ENCODE data around the gene GNG10. TPM values are rescaled to one million over a fixed set of nuclear protein-coding genes. Genes with fewer than 3 reads are reported as not detected.

The GNG10 gene
- total RNA-seq, 2 experiments from 2014 or later, result 8.3 to 10.4 TPM

DNA sequence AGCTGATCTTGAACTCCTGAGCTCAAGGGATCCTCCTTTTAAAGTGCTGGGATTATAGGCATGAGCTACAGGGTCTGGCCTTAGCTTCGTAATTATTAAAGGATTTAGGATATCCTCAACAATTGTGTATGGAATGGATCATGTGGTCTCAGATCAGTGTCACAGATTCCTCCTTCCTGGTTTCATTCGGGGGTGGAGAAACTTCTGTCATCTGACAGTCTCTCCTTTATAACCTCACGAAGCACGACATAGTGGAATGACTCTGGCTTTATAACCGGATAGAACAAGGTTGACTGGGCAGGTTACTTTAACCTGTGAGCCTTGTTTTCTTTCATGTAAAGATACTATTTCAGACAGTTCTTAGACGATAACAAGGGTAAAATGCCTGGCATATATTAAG is 4.4 kb upstream of the GNG10 start:
- Histone ChIP-seq H3K9me2 (ENCODE audit: insufficient read depth, low read length) (no peaks in the 10 kb centered on the region), H3K27ac (ENCODE audit: low read depth, low read length, poor library complexity, severe bottlenecking) (no peak overlapping the region), H3K4me3 (ENCODE audit: low read depth, low read length, poor library complexity, severe bottlenecking) (no peak overlapping the region), H3K9me3 (ENCODE audit: low read length) (no peaks in the 10 kb centered on the region), H3K79me2 (ENCODE audit: insufficient read depth, low read depth, low read length) (no peaks in the 10 kb centered on the region), H3K36me3 (ENCODE audit: insufficient read depth, low read length) (peaks cover 24% of the 10 kb centered on the region), H4K20me1 (ENCODE audit: insufficient read depth, low read length) (no peaks in the 10 kb centered on the region), H3K4me1 (ENCODE audit: insufficient read depth, low read length, poor library complexity, severe bottlenecking) (peaks cover 6% of the 10 kb centered on the region), H2AFZ (ENCODE audit: low read length) (no peak overlapping the region), H3K4me2 (ENCODE audit: low read length) (no peak overlapping the region)
- TF ChIP-seq EZH2phosphoT487 (IDR thresholded peaks at IDR 0.05; ENCODE audit: borderline replicate concordance, low read depth, low read length), result no peak
- CTCF ChIA-PET (ENCODE audit: unreplicated experiment), result no interaction called here
- no peak for DNase-seq (ENCODE audit: low spot score)
- POLR2A ChIA-PET, result interaction anchor here (0.9 kb wide), 1 partner anchor 36 kb away, joined by 3 read pairs; no protein-coding TSS in a partner anchor
- intact Hi-C loops (cut with micrococcal nuclease; ENCODE audit: unreplicated experiment), result no loop called here
- BruUV-seq (replicated peaks), result no TSS peak

DNA sequence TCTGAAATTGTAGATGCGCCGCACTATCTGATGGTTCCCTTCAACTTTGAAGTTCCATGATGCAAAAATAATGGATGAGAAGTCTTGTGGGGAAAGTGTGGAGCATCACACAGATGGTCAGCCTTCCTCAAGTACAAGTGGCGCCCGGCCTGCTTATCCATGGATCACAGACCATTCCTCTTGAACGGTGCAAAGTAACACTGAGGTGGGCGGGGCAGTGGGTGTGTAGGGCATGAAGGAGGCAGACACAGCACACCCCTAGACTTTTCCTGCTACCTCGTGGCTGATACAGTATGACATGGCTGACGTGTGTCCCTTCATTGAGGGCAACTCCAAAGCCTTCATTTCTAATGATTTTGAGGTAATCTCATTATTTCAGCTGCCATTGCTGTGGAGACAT is 2.5 kb upstream of the GNG10 start:
- intact Hi-C loops (cut with micrococcal nuclease; ENCODE audit: unreplicated experiment), result no loop called here
- H3K9me2 ChIP-seq (ENCODE audit: insufficient read depth, low read length), result no peaks in the 10 kb centered on the region
- H3K4me1 ChIP-seq (ENCODE audit: insufficient read depth, low read length, poor library complexity, severe bottlenecking), result peaks cover 20% of the 10 kb centered on the region
- no peak overlapping the region for H3K4me3 ChIP-seq (ENCODE audit: low read depth, low read length, poor library complexity, severe bottlenecking)
- no peak overlapping the region for H2AFZ ChIP-seq (ENCODE audit: low read length)
- no peak for DNase-seq (ENCODE audit: low spot score)
- no peak overlapping the region for H3K27ac ChIP-seq (ENCODE audit: low read depth, low read length, poor library complexity, severe bottlenecking)
- H3K9me3 ChIP-seq (ENCODE audit: low read length), result no peaks in the 10 kb centered on the region
- no peaks in the 10 kb centered on the region for H3K79me2 ChIP-seq (ENCODE audit: insufficient read depth, low read depth, low read length)
- POLR2A ChIA-PET, result no interaction called here
- CTCF ChIA-PET (ENCODE audit: unreplicated experiment), result no interaction called here
- TF ChIP-seq EZH2phosphoT487 (IDR thresholded peaks at IDR 0.05; ENCODE audit: borderline replicate concordance, low read depth, low read length), result no peak
- TF ChIP-seq, protein P1, sequence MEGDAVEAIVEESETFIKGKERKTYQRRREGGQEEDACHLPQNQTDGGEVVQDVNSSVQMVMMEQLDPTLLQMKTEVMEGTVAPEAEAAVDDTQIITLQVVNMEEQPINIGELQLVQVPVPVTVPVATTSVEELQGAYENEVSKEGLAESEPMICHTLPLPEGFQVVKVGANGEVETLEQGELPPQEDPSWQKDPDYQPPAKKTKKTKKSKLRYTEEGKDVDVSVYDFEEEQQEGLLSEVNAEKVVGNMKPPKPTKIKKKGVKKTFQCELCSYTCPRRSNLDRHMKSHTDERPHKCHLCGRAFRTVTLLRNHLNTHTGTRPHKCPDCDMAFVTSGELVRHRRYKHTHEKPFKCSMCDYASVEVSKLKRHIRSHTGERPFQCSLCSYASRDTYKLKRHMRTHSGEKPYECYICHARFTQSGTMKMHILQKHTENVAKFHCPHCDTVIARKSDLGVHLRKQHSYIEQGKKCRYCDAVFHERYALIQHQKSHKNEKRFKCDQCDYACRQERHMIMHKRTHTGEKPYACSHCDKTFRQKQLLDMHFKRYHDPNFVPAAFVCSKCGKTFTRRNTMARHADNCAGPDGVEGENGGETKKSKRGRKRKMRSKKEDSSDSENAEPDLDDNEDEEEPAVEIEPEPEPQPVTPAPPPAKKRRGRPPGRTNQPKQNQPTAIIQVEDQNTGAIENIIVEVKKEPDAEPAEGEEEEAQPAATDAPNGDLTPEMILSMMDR (conservative IDR thresholded peaks at IDR 0.05; ENCODE audit: low read length), result no peak
- H3K36me3 ChIP-seq (ENCODE audit: insufficient read depth, low read length), result peaks cover 12% of the 10 kb centered on the region
- H4K20me1 ChIP-seq (ENCODE audit: insufficient read depth, low read length), result no peaks in the 10 kb centered on the region
- BruUV-seq (replicated peaks), result no TSS peak
- no peak overlapping the region for H3K4me2 ChIP-seq (ENCODE audit: low read length)

DNA sequence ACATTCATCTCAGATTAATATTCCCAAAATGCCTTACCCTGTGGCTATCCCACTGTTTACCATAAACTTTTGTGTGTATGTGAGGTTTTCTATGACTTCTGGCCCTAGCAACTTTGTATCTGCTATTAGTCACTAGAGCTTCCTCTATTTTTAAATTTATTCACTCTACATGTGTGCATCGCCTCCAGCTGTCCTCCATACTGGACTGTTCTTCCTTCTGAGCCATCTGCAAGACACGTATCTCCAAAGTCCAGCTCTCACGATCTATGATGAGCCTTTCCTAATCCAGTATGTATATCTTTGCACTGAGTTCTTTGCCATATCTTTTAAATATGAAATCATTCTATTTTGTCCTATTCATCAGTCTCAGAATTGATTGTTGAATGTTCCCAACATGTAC is 1.7 kb upstream of the GNG10 start:
- TF ChIP-seq, protein P1 (conservative IDR thresholded peaks at IDR 0.05; ENCODE audit: low read length), result no peak
- TF ChIP-seq EZH2phosphoT487 (IDR thresholded peaks at IDR 0.05; ENCODE audit: borderline replicate concordance, low read depth, low read length), result no peak
- no peak for DNase-seq (ENCODE audit: low spot score)
- Histone ChIP-seq H3K36me3 (ENCODE audit: insufficient read depth, low read length) (peaks cover 5% of the 10 kb centered on the region; the same call in 1 of the 2 replicates), H3K4me1 (ENCODE audit: insufficient read depth, low read length, poor library complexity, severe bottlenecking) (peaks cover 20% of the 10 kb centered on the region), H3K4me2 (ENCODE audit: low read length) (no peak overlapping the region), H4K20me1 (ENCODE audit: insufficient read depth, low read length) (no peaks in the 10 kb centered on the region), H3K79me2 (ENCODE audit: insufficient read depth, low read depth, low read length) (no peaks in the 10 kb centered on the region), H2AFZ (ENCODE audit: low read length) (no peak overlapping the region), H3K9me3 (ENCODE audit: low read length) (no peaks in the 10 kb centered on the region), H3K4me3 (ENCODE audit: low read depth, low read length, poor library complexity, severe bottlenecking) (no peak overlapping the region), H3K9me2 (ENCODE audit: insufficient read depth, low read length) (no peaks in the 10 kb centered on the region), H3K27ac (ENCODE audit: low read depth, low read length, poor library complexity, severe bottlenecking) (no peak overlapping the region)
- intact Hi-C loops (cut with micrococcal nuclease; ENCODE audit: unreplicated experiment), result no loop called here
- ChIA-PET POLR2A (interaction anchor here (0.9 kb wide), 1 partner anchor 324 kb away, joined by 4 read pairs; no protein-coding TSS in a partner anchor), CTCF (ENCODE audit: unreplicated experiment) (no interaction called here)
- no TSS peak for BruUV-seq (replicated peaks)
